Eye (tissue), 1 donor: ENCODE data around the gene UQCR11.
A peak's percentile ranks its signal among the peaks of the same experiment; 100 is the strongest.

Experiments
- DNase-seq: peaks from one replicate; pipeline ENCODE4 v3.0.0-alpha.2; 2015

The UQCR11 gene

GRCh38 chr19:1585243-1585580 is 20.1 kb downstream of the UQCR11 start:
- DNase-seq = no peak

- DNase-seq = no peak
These were observed 20.6 kb downstream of the UQCR11 start for GRCh38 chr19:1584500-1585242.

- no peak for DNase-seq
These were observed 23.1 kb downstream of the UQCR11 start for GRCh38 chr19:1582201-1582600.

GRCh38 chr19:1580957-1581356 is 24.3 kb downstream of the UQCR11 start:
- DNase-seq = no peak

- DNase-seq = no peak
These were observed 24.9 kb downstream of the UQCR11 start for GRCh38 chr19:1580382-1580781.

GRCh38 chr19:1579222-1579621 is 26.0 kb downstream of the UQCR11 start:
- no peak for DNase-seq

GRCh38 chr19:1577929-1578618 is 27.2 kb downstream of the UQCR11 start:
- no peak for DNase-seq

- DNase-seq = no peak
These were observed 28.0 kb downstream of the UQCR11 start for GRCh38 chr19:1577090-1577928.

GRCh38 chr19:1576242-1577089 is 28.8 kb downstream of the UQCR11 start:
- no peak for DNase-seq

- no peak for DNase-seq
These were observed 29.7 kb downstream of the UQCR11 start for GRCh38 chr19:1575323-1576241.

- DNase-seq = no peak
These were observed 30.7 kb downstream of the UQCR11 start for GRCh38 chr19:1574354-1575136.

GRCh38 chr19:1572795-1573194 is 32.5 kb downstream of the UQCR11 start:
- no peak for DNase-seq

GRCh38 chr19:1571358-1571757 is 33.9 kb downstream of the UQCR11 start:
- no peak for DNase-seq

- no peak for DNase-seq
These were observed 34.4 kb downstream of the UQCR11 start for GRCh38 chr19:1570836-1571235.

GRCh38 chr19:1569997-1570396 is 35.3 kb downstream of the UQCR11 start:
- DNase-seq = no peak

- peak; percentile 92 for DNase-seq
These were observed 36.8 kb downstream of the UQCR11 start, which contains the start of gene MEX3D for GRCh38 chr19:1568320-1569019. MEX3D (minus strand) TSS chr19:1568325; CDS start chr19:1568058, 267 bp downstream.

- no peak for DNase-seq
These were observed 37.4 kb downstream of the UQCR11 start for GRCh38 chr19:1567848-1568227.

GRCh38 chr19:1567116-1567847 is 38.0 kb downstream of the UQCR11 start:
- DNase-seq = no peak

- DNase-seq = peak; percentile 96
These were observed 38.7 kb downstream of the UQCR11 start for GRCh38 chr19:1566392-1567115.
